H1 (cell line): ENCODE measurements around the gene DCAF17.

Experiments used
- CTCF ChIP-seq, 3 experiments: IDR thresholded peaks; 1 replicate in 2 of 3; 2 replicates in 1 of 3; pipeline versions ENCODE4 v1.5.1 to v1.6.1; 2011; ENCODE audit warnings: low read length in 3 of 3, mild to moderate bottlenecking in 3 of 3, inconsistent platforms in 2 of 3, low read depth in 1 of 3, moderate library complexity in 1 of 3; ENCODE audit not compliant: insufficient read depth in 1 of 3; ENCODE audit errors: control extremely low read depth in 1 of 3
- POLR2A ChIP-seq, 2 experiments: IDR thresholded peaks; 1 replicate in 1 of 2; 2 replicates in 1 of 2; pipeline ENCODE4 v1.6.1; 2011; ENCODE audit warnings: low read depth in 2 of 2, low read length in 2 of 2, mild to moderate bottlenecking in 2 of 2; ENCODE audit errors: control extremely low read depth in 1 of 2

DNA sequence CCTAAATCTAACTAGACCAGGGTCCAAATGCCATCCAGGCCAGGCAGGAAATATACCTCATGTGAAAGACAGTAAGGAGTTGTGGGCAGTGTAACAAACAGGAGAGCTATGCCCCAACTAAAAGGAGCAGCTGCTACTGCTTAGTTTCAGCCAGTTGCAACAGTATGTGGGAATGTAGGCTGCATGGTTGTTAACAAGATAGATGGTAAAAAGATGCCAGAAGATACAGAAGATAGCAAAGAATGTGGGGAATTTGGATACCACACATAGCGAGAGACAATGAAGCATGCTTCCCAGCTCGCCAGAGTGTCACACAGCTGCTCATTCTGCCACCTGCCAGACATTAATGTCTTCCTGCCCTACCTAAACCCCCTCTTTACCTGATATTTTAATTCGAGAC lies 48.9 kb downstream of the DCAF17 start:
- TF ChIP-seq POLR2A (IDR thresholded peaks at IDR 0.05; ENCODE audit: control extremely low read depth in 1 of 2, low read depth in 2 of 2, low read length in 2 of 2) (0 out of 3 replicates have a peak, but pooled peaks of 1 of the 2 experiments have one; percentile 25), CTCF (IDR thresholded peaks at IDR 0.05; ENCODE audit: control extremely low read depth in 1 of 3, insufficient read depth in 1 of 3, low read depth in 1 of 3, low read length in 3 of 3) (no peak)
